ENCODE data around the gene ATG9B.

ATG9B gene

GRCh38 chr7:151024435-151025056 is at the start of gene ATG9B:
TSS of gene ATG9B (minus strand) at chr7:151024494. CDS start at chr7:151024423, 71 bp downstream.
- DNase-seq, result no peak

- DNase-seq, result no peak
Observed at GRCh38 chr7:151073990-151074389, 49.7 kb upstream of the ATG9B start.

- DNase-seq, result no peak
Observed at GRCh38 chr7:151071032-151071866, 47.0 kb upstream of the ATG9B start.

- DNase-seq, result no peak
Observed at GRCh38 chr7:151070574-151070960, 46.3 kb upstream of the ATG9B start.

GRCh38 chr7:151069841-151070573 is 45.7 kb upstream of the ATG9B start:
- no peak for DNase-seq

GRCh38 chr7:151068069-151068773 is 43.9 kb upstream of the ATG9B start:
- no peak for DNase-seq

GRCh38 chr7:151066273-151066974 is 42.1 kb upstream of the ATG9B start:
- no peak for DNase-seq

GRCh38 chr7:151065516-151065915 is 41.2 kb upstream of the ATG9B start:
- no peak for DNase-seq

- DNase-seq, result no peak
Observed at GRCh38 chr7:151064993-151065392, 40.7 kb upstream of the ATG9B start.

GRCh38 chr7:151064454-151064853 is 40.2 kb upstream of the ATG9B start:
- DNase-seq, result no peak

- no peak for DNase-seq
Observed at GRCh38 chr7:151063212-151063561, 38.9 kb upstream of the ATG9B start.

GRCh38 chr7:151062399-151063211 is 38.3 kb upstream of the ATG9B start:
- no peak for DNase-seq

- no peak for DNase-seq
Observed at GRCh38 chr7:151062111-151062398, 37.8 kb upstream of the ATG9B start.

GRCh38 chr7:151061213-151062110 is 37.2 kb upstream of the ATG9B start:
- no peak for DNase-seq

- no peak for DNase-seq
Observed at GRCh38 chr7:151060416-151061212, 36.3 kb upstream of the ATG9B start.

- no peak for DNase-seq
Observed at GRCh38 chr7:151060113-151060415, 35.8 kb upstream of the ATG9B start.

GRCh38 chr7:151059367-151060112 is 35.2 kb upstream of the ATG9B start, which contains the start of gene SLC4A2:
TSS of gene SLC4A2 (plus strand) at chr7:151059589. CDS start at chr7:151061988, 2,399 bp downstream.
- peak; percentile 70 for DNase-seq

GRCh38 chr7:151058781-151059366 is 34.6 kb upstream of the ATG9B start:
- no peak for DNase-seq
